ENCODE measurements around the gene HK3. TPM values are rescaled to one million over a fixed set of nuclear protein-coding genes. Genes with fewer than 3 reads are reported as not detected.

HK3 gene
- polyA plus RNA-seq, 1 donor (not counting 4 experiments of a cell fraction or from before 2014, with no cell fraction given), result not detected

GRCh38 chr5:176902102-176902814 is 3.1 kb upstream of the HK3 start:
- FAIRE-seq, result no peak

DNA sequence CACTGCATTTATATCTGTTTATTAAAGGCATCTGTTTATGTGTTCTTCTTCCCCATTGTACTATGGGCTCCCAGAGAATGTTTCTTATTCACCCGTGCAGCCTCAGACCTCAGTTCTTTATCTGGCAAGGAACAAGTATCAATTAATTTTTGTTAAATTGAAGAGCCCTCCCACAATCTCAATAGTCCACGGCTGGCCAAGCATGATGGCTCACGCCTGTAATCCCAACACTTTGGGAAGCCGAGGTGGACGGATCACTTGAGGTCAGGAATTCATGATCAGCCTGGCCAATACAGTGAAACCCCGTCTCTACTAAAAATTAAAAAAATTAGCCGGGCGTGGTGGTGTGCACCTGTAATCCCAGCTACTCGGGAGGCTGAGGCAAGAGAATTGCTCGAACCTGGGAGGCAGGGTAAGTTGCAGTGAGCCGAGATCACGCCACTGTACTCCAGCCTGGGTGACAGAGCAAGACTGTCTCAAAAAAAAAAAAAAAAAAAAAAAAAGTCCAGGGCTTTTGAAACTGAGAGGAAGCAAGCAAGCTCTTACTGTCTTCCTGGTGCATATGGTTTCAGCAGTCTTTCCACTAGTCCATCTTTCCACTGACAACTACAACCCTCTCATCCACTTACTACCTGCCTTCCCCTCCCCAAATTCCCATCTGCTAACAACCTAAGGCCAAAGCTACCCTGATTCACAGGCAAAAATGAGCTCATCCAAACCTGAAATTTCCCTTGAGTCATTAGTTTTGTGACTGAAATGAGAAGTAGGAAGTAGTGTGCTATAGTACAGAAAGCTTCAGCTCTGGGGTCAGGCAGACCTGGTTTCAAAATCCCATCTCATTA is 2.3 kb upstream of the HK3 start:
- Histone ChIP-seq H3K36me3 (ENCODE audit: control insufficient read depth in 2 of 2, extremely low read depth in 1 of 2, insufficient read depth in 2 of 2, low read length in 2 of 2) (peaks cover 7 to 23% of the 10 kb centered on the region in 2 experiments), H3K27ac (ENCODE audit: control insufficient read depth, insufficient read depth, low read length) (no peak overlapping the region), H2AFZ (ENCODE audit: control insufficient read depth, low read length) (no peak overlapping the region), H3K79me2 (ENCODE audit: control insufficient read depth, insufficient read depth, low read length) (no peaks in the 10 kb centered on the region), H3K27me3 (ENCODE audit: control insufficient read depth, extremely low read depth, insufficient read depth, low read length) (no peaks in the 10 kb centered on the region), H3K4me2 (ENCODE audit: control insufficient read depth, extremely low read depth, insufficient read depth, low read depth, low read length) (no peak overlapping the region), H3K4me3 (ENCODE audit: control insufficient read depth in 2 of 3, extremely low read depth in 1 of 3, insufficient read depth in 2 of 3, low read depth in 1 of 3, low read length in 3 of 3) (no peak overlapping the region), H3K9ac (ENCODE audit: control insufficient read depth, extremely low read depth, insufficient read depth, low read length) (no peak overlapping the region), H3K9me1 (ENCODE audit: control insufficient read depth, extremely low read depth, insufficient read depth, low read length) (no peaks in the 10 kb centered on the region), H3K9me3 (ENCODE audit: control insufficient read depth, low read depth, low read length) (no peaks in the 10 kb centered on the region), H3K4me1 (ENCODE audit: control insufficient read depth, extremely low read depth, insufficient read depth, low read length) (no peaks in the 10 kb centered on the region), H4K20me1 (ENCODE audit: control insufficient read depth, extremely low read depth, insufficient read depth, low read length) (no peaks in the 10 kb centered on the region)
- DNase-seq (ENCODE audit: low read depth, low spot score), result no peak
- TF ChIP-seq EZH2 (IDR thresholded peaks at IDR 0.05; ENCODE audit: low read length) (no peak), CTCF (optimal IDR thresholded peaks at IDR 0.05 in 1 of 3, IDR thresholded peaks at IDR 0.05 in 1 of 3, conservative IDR thresholded peaks at IDR 0.05 in 1 of 3; ENCODE audit: extremely low read depth in 1 of 3, insufficient read depth in 2 of 3, low read length in 3 of 3) (no peak)
- dilution Hi-C loops (cut with MboI; ENCODE audit: extremely low pct_ligation_motif_present, low sequenced_read_pairs), result no loop called here
- no peak for FAIRE-seq

More at GRCh38 chr5:176902102-176902814, 3.1 kb upstream of the HK3 start:
- Histone ChIP-seq H3K4me3 (ENCODE audit: control insufficient read depth in 2 of 3, extremely low read depth in 1 of 3, insufficient read depth in 2 of 3, low read depth in 1 of 3, low read length in 3 of 3) (no peak overlapping the region), H4K20me1 (ENCODE audit: control insufficient read depth, extremely low read depth, insufficient read depth, low read length) (no peaks in the 10 kb centered on the region), H3K4me1 (ENCODE audit: control insufficient read depth, extremely low read depth, insufficient read depth, low read length) (no peaks in the 10 kb centered on the region), H2AFZ (ENCODE audit: control insufficient read depth, low read length) (no peak overlapping the region), H3K27ac (ENCODE audit: control insufficient read depth, insufficient read depth, low read length) (no peak overlapping the region), H3K36me3 (ENCODE audit: control insufficient read depth in 2 of 2, extremely low read depth in 1 of 2, insufficient read depth in 2 of 2, low read length in 2 of 2) (peaks cover 10 to 28% of the 10 kb centered on the region in 2 experiments), H3K79me2 (ENCODE audit: control insufficient read depth, insufficient read depth, low read length) (no peaks in the 10 kb centered on the region), H3K27me3 (ENCODE audit: control insufficient read depth, extremely low read depth, insufficient read depth, low read length) (no peaks in the 10 kb centered on the region), H3K4me2 (ENCODE audit: control insufficient read depth, extremely low read depth, insufficient read depth, low read depth, low read length) (no peak overlapping the region), H3K9ac (ENCODE audit: control insufficient read depth, extremely low read depth, insufficient read depth, low read length) (no peak overlapping the region), H3K9me1 (ENCODE audit: control insufficient read depth, extremely low read depth, insufficient read depth, low read length) (no peaks in the 10 kb centered on the region), H3K9me3 (ENCODE audit: control insufficient read depth, low read depth, low read length) (no peaks in the 10 kb centered on the region)
- DNase-seq (ENCODE audit: low read depth, low spot score), result no peak
- TF ChIP-seq EZH2 (IDR thresholded peaks at IDR 0.05; ENCODE audit: low read length) (no peak), CTCF (optimal IDR thresholded peaks at IDR 0.05 in 1 of 3, IDR thresholded peaks at IDR 0.05 in 1 of 3, conservative IDR thresholded peaks at IDR 0.05 in 1 of 3; ENCODE audit: extremely low read depth in 1 of 3, insufficient read depth in 2 of 3, low read length in 3 of 3) (no peak)
- dilution Hi-C loops (cut with MboI; ENCODE audit: extremely low pct_ligation_motif_present, low sequenced_read_pairs), result no loop called here

Data from keratinocyte (primary cell).